GM19035 (cell line): ENCODE data around the gene SLC12A2.

Experiments used
- ATAC-seq: cut with Tn5 transposase; IDR thresholded peaks from one replicate; pipeline ENCODE4 v1.9.1; 2021; ENCODE audit not compliant: unreplicated experiment

SLC12A2 gene

GRCh38 chr5:128093368-128093767, 9.8 kb downstream of the SLC12A2 start:
- no peak for ATAC-seq

GRCh38 chr5:128097224-128097623, 13.7 kb downstream of the SLC12A2 start:
- ATAC-seq = no peak

- no peak for ATAC-seq
These were observed 14.2 kb downstream of the SLC12A2 start for GRCh38 chr5:128097781-128098180.

- no peak for ATAC-seq
These were observed 16.4 kb downstream of the SLC12A2 start for GRCh38 chr5:128099944-128100343.

- no peak for ATAC-seq
These were observed 17.4 kb downstream of the SLC12A2 start for GRCh38 chr5:128100860-128101557.

GRCh38 chr5:128101676-128102075, 18.1 kb downstream of the SLC12A2 start:
- no peak for ATAC-seq

GRCh38 chr5:128105203-128105602, 21.6 kb downstream of the SLC12A2 start:
- ATAC-seq = no peak

GRCh38 chr5:128109138-128109537, 25.6 kb downstream of the SLC12A2 start:
- no peak for ATAC-seq

GRCh38 chr5:128109766-128110165, 26.2 kb downstream of the SLC12A2 start:
- no peak for ATAC-seq

GRCh38 chr5:128111818-128112448, 28.4 kb downstream of the SLC12A2 start:
- no peak for ATAC-seq

- no peak for ATAC-seq
These were observed 32.9 kb downstream of the SLC12A2 start for GRCh38 chr5:128116445-128116844.

- ATAC-seq = no peak
These were observed 34.6 kb downstream of the SLC12A2 start for GRCh38 chr5:128118214-128118613.

GRCh38 chr5:128121651-128122050, 38.1 kb downstream of the SLC12A2 start:
- no peak for ATAC-seq

GRCh38 chr5:128123936-128124335, 40.4 kb downstream of the SLC12A2 start:
- ATAC-seq = no peak

GRCh38 chr5:128126241-128126640, 42.7 kb downstream of the SLC12A2 start:
- ATAC-seq = no peak

GRCh38 chr5:128132499-128132898, 48.9 kb downstream of the SLC12A2 start:
- no peak for ATAC-seq

- ATAC-seq = no peak
These were observed 51.7 kb downstream of the SLC12A2 start for GRCh38 chr5:128135286-128135685.

GRCh38 chr5:128143911-128144310, 60.3 kb downstream of the SLC12A2 start:
- ATAC-seq = no peak

GRCh38 chr5:128144491-128144890, 60.9 kb downstream of the SLC12A2 start:
- ATAC-seq = no peak

GRCh38 chr5:128146671-128147070, 63.1 kb downstream of the SLC12A2 start:
- ATAC-seq = no peak

GRCh38 chr5:128154943-128155342, 71.4 kb downstream of the SLC12A2 start:
- no peak for ATAC-seq

- ATAC-seq = no peak
These were observed 72.2 kb downstream of the SLC12A2 start for GRCh38 chr5:128155776-128156175.

- no peak for ATAC-seq
These were observed 73.0 kb downstream of the SLC12A2 start for GRCh38 chr5:128156521-128156920.
